ENCODE results near the gene ATP7B.

Gene ATP7B

GRCh38 chr13:51978796-51979556 is 32.3 kb downstream of the ATP7B start:
- DNase-seq (ENCODE audit: low read depth in 2 of 2) = no peak

GRCh38 chr13:51977625-51978024 is 33.6 kb downstream of the ATP7B start:
- DNase-seq (ENCODE audit: low read depth in 2 of 2) = no peak

- DNase-seq (ENCODE audit: low read depth in 2 of 2) = no peak
Observed at GRCh38 chr13:51976890-51977289, 34.4 kb downstream of the ATP7B start.

GRCh38 chr13:51976423-51976822 is 34.8 kb downstream of the ATP7B start:
- DNase-seq (ENCODE audit: low read depth in 2 of 2) = no peak

- no peak for DNase-seq (ENCODE audit: low read depth in 2 of 2)
Observed at GRCh38 chr13:51974482-51974881, 36.8 kb downstream of the ATP7B start.

DNA sequence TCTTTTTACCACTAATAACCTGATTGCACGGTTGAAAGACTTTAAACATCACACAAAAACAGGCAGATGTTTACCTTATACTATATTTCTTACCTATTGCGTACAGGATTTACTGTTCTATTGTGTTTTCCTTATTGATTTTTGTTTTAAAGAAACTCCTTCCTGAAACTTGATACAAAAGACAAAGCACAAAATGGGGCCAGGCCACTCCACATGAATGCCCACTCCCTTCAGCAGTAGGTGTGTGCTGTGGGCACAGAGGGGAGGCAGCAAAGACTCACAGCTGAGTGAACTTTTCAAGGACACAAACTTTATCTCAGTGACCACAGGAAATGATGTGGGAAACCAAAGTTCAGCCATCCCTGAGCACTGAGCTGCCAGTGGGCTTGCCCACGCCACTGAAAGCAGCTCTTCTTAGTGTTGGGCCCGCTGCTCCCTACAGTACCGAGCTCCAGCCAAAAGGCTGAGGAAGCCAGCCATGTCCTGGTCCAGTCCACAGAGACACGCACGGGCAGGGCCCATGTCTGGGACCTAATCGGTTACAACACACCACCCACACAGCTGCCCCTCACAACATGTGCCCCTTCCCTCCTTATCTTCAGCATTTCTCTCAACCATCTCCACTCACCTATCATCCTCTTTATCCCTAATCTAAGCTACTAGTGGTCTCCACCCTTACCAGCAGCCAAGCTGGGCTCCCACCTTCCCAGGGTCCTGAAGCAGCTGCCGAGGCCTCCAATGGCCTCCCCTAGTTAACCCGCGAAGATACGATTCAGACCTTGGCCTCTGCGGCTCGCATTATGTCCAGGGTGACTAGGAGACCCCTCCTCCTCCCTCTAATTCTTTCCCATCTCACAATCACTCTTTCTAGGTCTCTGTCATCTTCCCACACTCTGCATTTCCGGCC is 39.5 kb downstream of the ATP7B start:
- DNase-seq (ENCODE audit: low read depth in 2 of 2) = no peak

- no peak for DNase-seq (ENCODE audit: low read depth in 2 of 2)
Observed at GRCh38 chr13:51970349-51970748, 40.9 kb downstream of the ATP7B start.

DNA sequence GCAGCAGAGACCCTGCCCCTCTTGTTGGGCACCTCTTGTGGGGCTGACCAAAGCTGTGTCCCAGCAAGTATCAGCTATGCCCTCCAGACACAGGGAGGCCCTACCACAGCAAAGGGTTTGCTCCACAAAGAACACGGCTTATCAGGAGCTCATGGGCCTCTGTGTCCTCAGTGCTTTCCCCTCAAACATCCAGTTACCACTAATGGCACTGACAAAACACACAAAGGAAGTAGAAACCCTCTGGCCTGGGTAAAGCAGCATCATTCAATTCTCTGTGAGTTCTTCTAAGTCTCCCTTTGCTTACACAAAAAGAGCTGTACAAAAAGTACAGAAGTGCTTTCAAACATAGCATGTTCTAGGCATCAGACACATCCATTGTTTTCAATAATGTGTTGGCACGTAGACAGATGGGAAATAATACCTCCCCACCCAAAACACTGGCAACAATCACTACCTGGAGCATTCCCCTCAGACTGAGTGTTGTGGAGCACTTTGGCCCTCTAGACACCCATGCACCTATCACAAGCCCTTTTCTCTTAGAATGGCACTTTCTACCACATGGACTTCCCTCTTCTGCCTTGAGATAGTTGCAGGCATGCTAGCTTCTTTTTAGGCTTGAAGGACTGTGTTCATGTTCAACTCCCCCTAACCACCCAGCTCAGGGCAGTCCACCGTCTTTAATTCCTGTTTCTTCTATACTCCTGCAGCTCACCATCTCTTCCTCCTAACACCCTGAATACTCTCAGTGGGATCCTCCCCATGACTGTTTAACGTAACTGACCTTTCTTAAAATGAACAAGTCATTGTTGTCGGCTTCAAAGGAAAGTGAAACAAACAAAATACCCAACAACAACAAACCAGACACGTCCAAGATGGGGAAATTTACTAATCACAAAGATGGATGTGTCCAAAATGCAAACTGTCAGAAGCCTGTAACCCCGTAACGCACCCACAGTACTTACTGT is 43.5 kb downstream of the ATP7B start:
- no peak for DNase-seq (ENCODE audit: low read depth in 2 of 2)

GRCh38 chr13:51966186-51966585 is 45.1 kb downstream of the ATP7B start:
- DNase-seq (ENCODE audit: low read depth in 2 of 2) = no peak

GRCh38 chr13:51961493-51962403 is 49.5 kb downstream of the ATP7B start:
- DNase-seq (ENCODE audit: low read depth in 2 of 2) = no peak

- no peak for DNase-seq (ENCODE audit: low read depth in 2 of 2)
Observed at GRCh38 chr13:51960766-51961165, 50.5 kb downstream of the ATP7B start.

- no peak for DNase-seq (ENCODE audit: low read depth in 2 of 2)
Observed at GRCh38 chr13:51959773-51960172, 51.5 kb downstream of the ATP7B start.

- no peak for DNase-seq (ENCODE audit: low read depth in 2 of 2)
Observed at GRCh38 chr13:51958217-51958547, 53.1 kb downstream of the ATP7B start.

DNA sequence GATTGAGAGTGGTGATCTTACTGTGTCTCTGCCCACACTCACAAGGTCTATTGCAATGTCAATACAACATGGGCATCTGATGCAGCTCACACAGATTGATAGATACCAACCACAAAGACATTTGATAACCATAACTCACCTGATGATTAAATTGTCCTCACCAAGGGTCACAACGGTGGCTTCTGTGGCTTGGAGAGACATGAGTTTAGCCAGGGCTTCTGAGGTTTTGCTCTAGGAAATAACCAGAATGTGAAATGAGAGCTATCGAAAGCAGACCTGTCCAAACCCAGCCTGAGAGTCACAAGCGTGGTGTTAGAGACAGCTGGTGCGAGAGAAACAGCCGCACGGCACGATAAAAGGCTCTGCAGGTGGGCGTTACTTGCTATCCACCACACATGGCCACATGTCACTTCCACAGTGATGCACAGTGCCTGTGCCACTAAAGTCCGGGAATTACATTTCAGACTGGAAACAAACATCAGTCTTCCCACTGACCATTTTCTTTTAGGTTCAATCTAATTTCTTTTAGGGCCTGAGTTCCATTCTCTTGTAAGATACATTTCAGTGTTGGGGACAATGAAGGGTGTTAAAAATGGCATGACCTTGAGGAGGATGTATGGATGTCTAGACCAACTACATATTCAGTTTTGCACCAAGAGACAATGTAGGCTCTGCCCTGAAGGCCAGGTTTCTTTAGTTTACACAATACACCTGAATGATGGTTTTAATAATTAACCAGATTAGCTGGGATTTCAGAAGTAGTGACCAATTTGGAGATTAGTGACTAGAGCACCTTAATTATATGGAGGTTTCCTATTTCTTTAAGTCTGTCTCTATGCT is 53.7 kb downstream of the ATP7B start:
- no peak for DNase-seq (ENCODE audit: low read depth in 2 of 2)

DNA sequence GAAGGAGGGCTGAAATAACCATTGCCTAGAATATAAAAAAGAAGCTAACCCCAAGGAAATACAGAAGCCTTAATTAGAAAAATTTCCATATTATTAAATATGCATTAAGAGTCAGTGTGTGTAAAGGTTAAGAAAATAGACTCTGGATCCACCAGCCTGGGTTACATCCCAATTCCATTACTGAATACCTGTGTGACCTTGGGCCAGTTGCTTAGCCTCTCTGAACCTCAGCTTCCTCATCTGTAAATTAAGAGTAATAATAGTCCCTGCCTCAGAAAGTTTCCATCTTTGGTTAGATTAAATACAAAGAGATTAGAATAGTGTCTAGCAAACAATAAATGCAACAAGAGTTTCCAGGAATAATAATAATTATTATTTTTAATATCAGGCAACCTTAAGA is 54.5 kb downstream of the ATP7B start:
- DNase-seq (ENCODE audit: low read depth in 2 of 2) = no peak

GRCh38 chr13:51955816-51956603 is 55.2 kb downstream of the ATP7B start:
- no peak for DNase-seq (ENCODE audit: low read depth in 2 of 2)

- no peak for DNase-seq (ENCODE audit: low read depth in 2 of 2)
Observed at GRCh38 chr13:51955281-51955771, 55.9 kb downstream of the ATP7B start.

DNA sequence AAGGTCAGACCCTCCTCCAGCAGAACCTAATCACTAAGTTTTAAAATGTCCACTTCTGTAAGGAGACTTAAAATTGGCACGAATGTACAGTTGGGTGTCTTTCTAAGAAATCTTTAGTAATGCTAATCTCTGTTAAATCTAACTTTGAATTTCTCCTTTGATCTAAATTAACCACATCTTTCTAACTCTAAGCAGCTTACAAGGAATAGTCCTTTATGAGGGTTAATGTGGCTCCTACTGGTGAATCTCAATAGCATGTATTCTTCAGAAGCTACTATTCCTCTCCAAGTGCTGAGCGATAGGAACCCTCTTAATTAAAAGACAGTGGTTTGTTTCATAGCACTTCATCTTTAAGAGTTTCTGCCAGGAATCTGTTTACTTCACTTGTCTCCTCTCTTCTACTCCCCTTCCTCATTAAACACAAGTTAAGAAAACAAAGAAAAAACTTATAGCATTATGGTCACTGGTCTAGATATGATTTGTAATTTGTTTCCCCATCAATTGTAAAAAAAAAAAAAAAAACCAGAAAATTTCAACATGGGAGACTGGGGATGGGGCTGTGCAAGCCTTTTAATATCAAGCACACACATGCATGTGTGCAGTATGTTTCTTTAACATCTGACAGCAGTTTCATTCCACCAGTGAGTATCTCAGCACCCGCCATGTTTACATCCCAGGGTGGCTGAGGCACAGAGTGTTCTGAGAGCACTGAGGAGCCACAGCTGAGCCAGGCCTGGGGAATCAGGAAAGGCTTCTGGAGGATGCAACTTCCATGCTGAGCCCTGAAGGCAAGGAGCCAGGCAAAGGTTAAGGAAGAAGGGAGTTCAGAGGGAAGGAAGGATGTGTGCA is 57.7 kb downstream of the ATP7B start:
- DNase-seq (ENCODE audit: low read depth in 2 of 2) = no peak

All from stimulated activated CD4-positive, alpha-beta T cell treated with anti-CD3 and anti-CD28 coated beads, Interleukin-15, amount 100 ng/mL, for 48 hours (primary cell).